ENCODE data around the gene YRDC. TPM values are rescaled to one million over a fixed set of nuclear protein-coding genes. Genes with fewer than 3 reads are reported as not detected.

Gene YRDC
- total RNA-seq, 4 donors from 2014 or later: 10.8 to 19.1 (median 14.3) TPM

GRCh38 chr1:37809942-37810341 lies 1.9 kb upstream of the YRDC start:
- H3K9me3 ChIP-seq: no peaks in the 10 kb centered on the region
- no peak overlapping the region for H3K4me3 ChIP-seq
- intact Hi-C loops (cut with DNase I): loop anchor here (10.0 kb wide), 2 partner anchors 125 to 215 kb away; partner anchors contain the start of gene GNL2
- WGBS: 37% methylated on average over 2 of the region's 2 CpGs
- H3K4me1 ChIP-seq: peaks cover 19 to 55% (median 46%) of the 10 kb centered on the region in 4 donors
- no peak for DNase-seq (ENCODE audit: extremely low spot score)
- TF ChIP-seq CTCF (IDR thresholded peaks at IDR 0.05) (no peak), EP300 (IDR thresholded peaks at IDR 0.05) (no peak), POLR2AphosphoS5 (IDR thresholded peaks at IDR 0.05) (no peak), POLR2A (IDR thresholded peaks at IDR 0.05; ENCODE audit: low read depth) (no peak)
- H3K36me3 ChIP-seq: peaks cover 11 to 29% (median 25%) of the 10 kb centered on the region in 4 donors
- peak overlapping the region in 3 of 4 donors; percentile 93 to 97 (median 95) for H3K27ac ChIP-seq (replicated peaks in 1 of 4)
- no peaks in the 10 kb centered on the region for H3K27me3 ChIP-seq

GRCh38 chr1:37808369-37809319 lies 636 bp upstream of the YRDC start:
- no peaks in the 10 kb centered on the region for H3K9me3 ChIP-seq
- H3K4me1 ChIP-seq: peaks cover 19 to 58% (median 46%) of the 10 kb centered on the region in 4 donors
- H3K27me3 ChIP-seq: no peaks in the 10 kb centered on the region
- intact Hi-C loops (cut with DNase I): loop anchor here (10.0 kb wide), 2 partner anchors 124 to 214 kb away; partner anchors contain the start of gene GNL2
- H3K4me3 ChIP-seq: peak overlapping the region; percentile 75 to 96 (median 83)
- 8% methylated on average over 10 of the region's 54 CpGs for WGBS
- peak; percentile 92 for DNase-seq (ENCODE audit: extremely low spot score)
- H3K36me3 ChIP-seq: peaks cover 22 to 36% (median 31%) of the 10 kb centered on the region in 4 donors
- TF ChIP-seq POLR2AphosphoS5 (IDR thresholded peaks at IDR 0.05) (peak in 1 of 2 donors; percentile 34), CTCF (IDR thresholded peaks at IDR 0.05) (peak in 1 of 3 experiments; percentile 7), POLR2A (IDR thresholded peaks at IDR 0.05; ENCODE audit: low read depth) (no peak)
- H3K27ac ChIP-seq (replicated peaks in 1 of 4): peak overlapping the region; percentile 93 to 98 (median 96)

- Histone ChIP-seq H3K9me3 (no peaks in the 10 kb centered on the region), H3K27ac (replicated peaks in 1 of 4) (peak overlapping the region; percentile 93 to 98 (median 96)), H3K4me1 (peaks cover 19 to 58% (median 46%) of the 10 kb centered on the region in 4 donors), H3K36me3 (peaks cover 36 to 47% (median 45%) of the 10 kb centered on the region in 4 donors), H3K27me3 (no peaks in the 10 kb centered on the region), H3K4me3 (peak overlapping the region; percentile 75 to 96 (median 83))
- intact Hi-C loops (cut with DNase I): loop anchor here (10.0 kb wide), 2 partner anchors 122 to 212 kb away; partner anchors contain the start of gene GNL2
- 10% methylated on average over 9 of the region's 9 CpGs for WGBS
- DNase-seq (ENCODE audit: extremely low spot score): no peak
- TF ChIP-seq EP300 (IDR thresholded peaks at IDR 0.05): no peak
These were observed 821 bp downstream of the YRDC start for GRCh38 chr1:37807220-37807554.

GRCh38 chr1:37802439-37802838 lies 5.6 kb downstream of the YRDC start:
- intact Hi-C loops (cut with DNase I): loop anchor here (10.0 kb wide), 2 partner anchors 118 to 208 kb away; partner anchors contain the start of gene GNL2
- H3K9me3 ChIP-seq: no peaks in the 10 kb centered on the region
- peaks cover 39 to 82% (median 69%) of the 10 kb centered on the region in 4 donors for H3K36me3 ChIP-seq
- no peaks in the 10 kb centered on the region for H3K27me3 ChIP-seq
- 93% methylated on average over 1 of the region's 1 CpG for WGBS
- TF ChIP-seq POLR2AphosphoS5 (IDR thresholded peaks at IDR 0.05) (no peak), CTCF (IDR thresholded peaks at IDR 0.05) (no peak), POLR2A (IDR thresholded peaks at IDR 0.05; ENCODE audit: low read depth) (no peak), EP300 (IDR thresholded peaks at IDR 0.05) (no peak)
- no peak overlapping the region for H3K4me3 ChIP-seq
- no peak overlapping the region for H3K27ac ChIP-seq (replicated peaks in 1 of 4)
- H3K4me1 ChIP-seq: peaks cover 9 to 27% (median 19%) of the 10 kb centered on the region in 4 donors
- DNase-seq (ENCODE audit: extremely low spot score): no peak

- TF ChIP-seq CTCF (IDR thresholded peaks at IDR 0.05): no peak
- TF ChIP-seq POLR2AphosphoS5 (IDR thresholded peaks at IDR 0.05): no peak
- no peak for TF ChIP-seq POLR2A (IDR thresholded peaks at IDR 0.05; ENCODE audit: low read depth)
- no peak for TF ChIP-seq EP300 (IDR thresholded peaks at IDR 0.05)
- H3K9me3 ChIP-seq: no peaks in the 10 kb centered on the region
- no peak for DNase-seq (ENCODE audit: extremely low spot score)
- peaks cover 0 to 4% (median 0%) of the 10 kb centered on the region in 4 donors for H3K27me3 ChIP-seq
- peaks cover 9 to 43% (median 29%) of the 10 kb centered on the region in 4 donors for H3K36me3 ChIP-seq
- H3K4me1 ChIP-seq: peaks cover 12 to 28% (median 24%) of the 10 kb centered on the region in 4 donors
- H3K4me3 ChIP-seq: no peak overlapping the region
- intact Hi-C loops (cut with DNase I): no loop called here
- H3K27ac ChIP-seq (replicated peaks in 1 of 4): no peak overlapping the region
- 98% methylated on average over 2 of the region's 3 CpGs for WGBS
These were observed 10.2 kb downstream of the YRDC start for GRCh38 chr1:37797750-37798345.
